Activated T-cell treated with anti-CD3 and anti-CD28 coated beads for 24 hours (primary cell): ENCODE data around the gene BRINP2.

Experiments used
- DNase-seq: peaks from one replicate; pipeline ENCODE4 v3.0.0-alpha.2; 2020; ENCODE audit warnings: low read depth

The BRINP2 gene

GRCh38 chr1:177164380-177165068 is 6.2 kb upstream of the BRINP2 start, which contains the start of gene ASTN1:
Gene ASTN1, minus strand, starts transcription at chr1:177164712. Its CDS starts 36 bp downstream, at chr1:177164676.
- DNase-seq, result no peak

- no peak for DNase-seq
These were observed 5.7 kb upstream of the BRINP2 start for GRCh38 chr1:177165069-177165439.

- DNase-seq, result no peak
These were observed 872 bp downstream of the BRINP2 start for GRCh38 chr1:177171536-177172123.

GRCh38 chr1:177172272-177172671 is 1.5 kb downstream of the BRINP2 start:
- no peak for DNase-seq

- DNase-seq, result no peak
These were observed 2.1 kb downstream of the BRINP2 start for GRCh38 chr1:177172866-177173265.

GRCh38 chr1:177173976-177174375 is 3.2 kb downstream of the BRINP2 start:
- no peak for DNase-seq

DNA sequence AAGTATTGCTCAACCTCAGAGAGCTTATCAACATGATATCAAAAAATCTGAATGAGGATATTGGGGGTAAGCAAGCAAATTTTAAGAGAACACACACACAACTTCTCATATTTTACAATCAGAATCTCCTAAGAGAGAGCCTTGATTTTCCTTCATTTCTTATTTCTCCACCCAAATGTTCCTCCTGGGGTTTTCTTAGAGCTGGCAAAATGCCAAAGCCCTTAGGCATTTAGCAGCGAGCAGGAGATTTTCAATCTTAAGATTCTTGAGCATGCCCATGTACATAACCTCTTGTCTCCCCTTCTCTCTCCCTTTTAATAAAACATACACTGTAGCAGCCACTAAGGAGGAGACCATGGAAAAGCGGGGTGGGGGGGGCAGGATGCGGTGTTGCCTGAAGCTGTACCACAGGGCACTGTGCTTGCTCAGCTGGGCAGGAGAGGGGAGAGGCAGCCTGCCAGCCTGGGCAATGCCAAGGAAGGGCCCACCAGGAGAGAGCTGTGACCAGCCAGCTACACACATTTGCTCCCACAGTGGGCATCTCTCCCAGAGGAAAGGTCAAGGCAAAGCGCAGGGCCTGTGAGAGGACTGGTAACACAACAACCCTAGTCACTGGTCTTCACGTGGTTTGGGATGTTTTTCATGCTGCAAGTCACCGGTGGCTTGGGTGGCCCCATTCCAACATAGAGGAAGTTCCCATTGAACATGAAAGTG is 4.3 kb downstream of the BRINP2 start:
- no peak for DNase-seq

DNA sequence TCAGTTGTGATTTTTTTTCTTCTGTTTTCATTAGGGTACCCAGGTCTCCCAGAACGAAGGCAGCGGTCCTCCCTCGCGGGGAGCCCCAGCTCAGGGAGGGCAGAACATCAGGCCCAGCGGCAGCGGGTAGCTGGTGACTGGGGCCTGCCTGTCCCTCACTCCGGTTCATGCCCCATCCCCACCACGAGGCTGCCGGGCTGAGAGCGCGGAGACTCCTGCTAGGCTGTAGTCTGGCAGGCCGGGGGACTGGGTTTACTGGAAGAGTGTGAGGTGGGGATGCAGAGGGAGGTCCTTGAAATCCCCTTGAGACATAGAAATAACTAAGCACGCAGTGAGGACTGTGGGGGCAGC is 10.5 kb downstream of the BRINP2 start:
- DNase-seq, result no peak

DNA sequence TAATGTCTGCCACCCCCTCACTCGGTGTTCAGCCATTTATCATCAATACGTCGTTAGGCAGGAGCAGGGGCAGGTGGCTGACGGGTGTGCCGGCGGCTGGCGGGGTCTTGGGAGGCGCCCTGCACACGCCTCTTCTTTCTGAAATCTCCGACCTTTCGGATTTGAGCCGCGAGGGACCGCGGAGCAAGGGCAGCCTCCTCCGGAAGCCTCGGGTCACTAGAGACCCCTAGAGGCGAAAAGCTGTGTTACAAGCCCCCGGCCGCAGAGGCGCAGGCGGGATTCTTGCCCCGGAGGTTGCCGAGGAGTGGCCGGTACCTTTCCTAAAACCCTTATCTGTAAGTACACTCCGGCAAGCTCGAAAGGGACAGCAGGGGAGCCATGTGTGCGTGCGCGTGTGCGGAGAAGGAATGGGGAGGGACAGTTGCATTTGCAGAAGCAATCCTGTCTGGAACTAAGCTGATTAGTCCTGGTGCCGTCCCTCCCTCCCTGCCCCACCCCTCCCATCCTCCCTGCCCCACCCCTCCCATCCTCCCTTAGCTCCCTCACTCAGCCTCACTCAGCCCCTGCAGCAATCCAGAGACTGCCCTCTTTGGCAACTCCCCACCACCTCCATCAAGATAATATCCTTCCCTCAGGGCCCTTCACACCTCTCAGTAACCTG is 11.0 kb downstream of the BRINP2 start:
- DNase-seq, result peak; percentile 15

GRCh38 chr1:177183836-177184235 is 13.1 kb downstream of the BRINP2 start:
- no peak for DNase-seq

DNA sequence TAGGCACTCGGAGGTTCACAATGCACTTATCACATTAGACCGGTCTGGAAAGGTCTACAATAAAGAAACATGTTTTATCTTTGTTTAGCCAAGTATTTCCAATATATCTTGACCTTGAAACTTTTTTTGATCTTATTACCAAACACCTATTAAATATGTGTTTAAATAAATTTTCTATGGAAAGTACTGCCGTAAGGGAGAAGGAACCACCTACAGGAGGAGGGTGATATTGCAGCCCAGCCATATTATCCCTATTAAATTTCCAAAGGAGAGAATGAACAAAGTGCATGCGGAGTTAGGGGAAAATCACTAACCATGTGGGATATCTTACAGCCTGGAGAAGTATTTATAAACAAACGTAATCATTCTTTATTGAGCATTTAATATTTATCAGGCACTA is 14.5 kb downstream of the BRINP2 start:
- no peak for DNase-seq

DNA sequence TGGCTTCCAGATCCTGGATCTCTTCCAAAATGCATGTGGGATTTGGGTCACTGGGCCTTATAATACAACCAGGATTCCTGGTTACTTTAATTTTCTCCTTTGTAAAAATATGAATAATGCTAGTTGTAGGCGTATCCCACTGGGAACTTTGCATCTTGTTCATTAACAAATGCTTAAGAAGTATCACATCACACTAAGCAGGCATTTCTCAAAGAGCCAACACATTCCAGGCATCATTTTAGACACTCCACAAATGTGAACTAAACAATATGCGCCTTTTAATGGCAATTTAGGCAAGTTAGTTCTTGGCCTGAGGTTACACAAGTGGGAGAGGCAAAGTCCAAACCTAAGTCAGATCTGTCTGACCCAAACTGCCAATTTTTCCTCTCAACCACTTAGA is 15.9 kb downstream of the BRINP2 start:
- no peak for DNase-seq

GRCh38 chr1:177190308-177190970 is 19.7 kb downstream of the BRINP2 start:
- DNase-seq, result no peak

GRCh38 chr1:177198243-177198642 is 27.5 kb downstream of the BRINP2 start:
- no peak for DNase-seq

DNA sequence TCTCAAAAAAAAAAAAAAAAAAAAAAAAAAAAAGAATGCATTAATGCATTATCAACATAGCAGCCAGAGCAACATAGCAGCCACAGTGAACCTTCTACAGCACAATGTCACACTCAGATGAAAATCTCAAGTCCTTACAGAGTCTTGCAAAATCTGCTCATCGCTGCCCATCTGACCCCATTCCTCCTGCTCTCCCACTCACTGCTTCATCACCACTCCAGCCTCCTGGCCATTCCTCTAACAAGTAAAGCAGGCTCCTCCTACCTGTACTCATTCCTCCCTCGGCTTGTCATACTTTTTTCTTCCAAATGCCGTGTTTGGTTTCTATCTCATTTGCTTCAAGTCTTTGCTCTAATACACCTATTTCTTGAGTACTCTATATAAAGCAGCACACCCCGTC is 29.5 kb downstream of the BRINP2 start:
- DNase-seq, result no peak

- DNase-seq, result no peak
These were observed 36.1 kb downstream of the BRINP2 start for GRCh38 chr1:177206831-177207355.

GRCh38 chr1:177208920-177209319 is 38.2 kb downstream of the BRINP2 start:
- DNase-seq, result no peak

DNA sequence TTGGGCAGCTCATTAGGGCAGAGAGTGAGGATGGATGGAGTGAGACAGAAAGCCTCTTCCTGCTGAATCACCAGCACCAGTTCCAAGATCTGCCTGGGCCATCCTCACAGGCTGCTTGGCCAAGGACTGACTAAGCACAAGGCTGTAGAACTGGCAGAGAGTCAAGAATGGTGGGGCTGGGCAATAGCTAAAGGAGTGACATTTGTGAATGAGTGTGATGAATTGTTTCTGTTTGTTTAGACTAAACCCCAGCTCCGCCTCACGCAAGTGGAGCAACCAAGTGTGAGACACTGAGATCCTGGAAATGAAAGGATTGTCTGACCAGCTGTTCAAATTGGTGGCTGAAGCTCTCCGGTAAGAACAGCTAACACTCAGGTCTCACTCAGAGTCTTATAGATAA is 38.6 kb downstream of the BRINP2 start:
- DNase-seq, result no peak

DNA sequence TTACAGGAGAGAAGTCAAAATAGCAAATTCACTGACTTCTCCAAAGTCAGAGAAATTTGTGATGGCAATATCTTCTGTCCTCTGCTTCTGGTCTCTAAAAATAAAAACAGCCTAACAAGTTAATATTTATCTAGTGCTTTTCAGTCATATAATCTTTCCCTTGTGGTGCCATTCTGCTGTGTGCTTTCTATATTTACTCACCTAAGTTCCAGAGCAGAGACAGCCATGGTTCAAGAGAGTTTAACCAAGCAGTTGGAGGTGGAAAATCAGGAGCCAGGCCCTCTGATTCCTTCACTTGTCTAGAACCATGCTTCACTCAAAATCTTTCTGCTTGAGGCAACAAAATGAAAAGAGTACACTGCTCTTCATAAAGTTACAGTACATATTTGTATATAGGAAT is 39.3 kb downstream of the BRINP2 start:
- no peak for DNase-seq

DNA sequence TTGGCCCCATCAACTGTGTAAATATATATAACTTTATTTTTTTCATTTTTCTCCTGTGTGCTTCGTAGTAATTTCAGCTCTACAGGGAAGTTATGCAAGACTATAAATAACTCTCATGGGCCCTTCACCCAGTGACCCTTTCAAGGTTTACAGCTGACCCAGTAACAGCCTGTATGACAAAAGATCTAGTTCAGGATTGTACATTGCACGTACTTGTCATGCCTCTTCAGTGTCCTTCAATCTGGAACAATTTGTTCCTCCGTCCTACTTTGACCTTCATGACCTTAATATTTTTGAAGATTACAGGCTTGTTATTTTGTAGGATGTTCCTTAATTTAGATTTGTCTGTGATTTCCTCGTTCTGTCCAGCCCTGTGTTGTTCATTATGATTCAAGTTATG is 40.5 kb downstream of the BRINP2 start:
- DNase-seq, result no peak

GRCh38 chr1:177216587-177217202 is 45.9 kb downstream of the BRINP2 start:
- no peak for DNase-seq
